NCI-H82 (cell line): ENCODE measurements around the gene NAPA.
A peak's percentile ranks its signal among the peaks of the same experiment; 100 is the strongest.

ENCODE experiments used
- DNase-seq: peaks from one replicate; lab custom pipeline; 2025; lab: John Stamatoyannopoulos, UW

NAPA gene

GRCh38 chr19:47458672-47459071 is 56.2 kb downstream of the NAPA start:
- DNase-seq: no peak

GRCh38 chr19:47456721-47457474 is 58.0 kb downstream of the NAPA start:
- DNase-seq: no peak

GRCh38 chr19:47450478-47450877 is 64.4 kb downstream of the NAPA start:
- no peak for DNase-seq

- no peak for DNase-seq
These were observed 66.5 kb downstream of the NAPA start for GRCh38 chr19:47448360-47448727.

- peak; percentile 99 for DNase-seq
These were observed 67.1 kb downstream of the NAPA start for GRCh38 chr19:47447470-47448359.

- DNase-seq: peak; percentile 96
These were observed 68.1 kb downstream of the NAPA start for GRCh38 chr19:47446534-47447469.

- peak; percentile 91 for DNase-seq
These were observed 68.9 kb downstream of the NAPA start for GRCh38 chr19:47445937-47446402.

- DNase-seq: peak; percentile 71
These were observed 69.3 kb downstream of the NAPA start for GRCh38 chr19:47445527-47445926.

GRCh38 chr19:47444388-47444821 is 70.5 kb downstream of the NAPA start:
- no peak for DNase-seq

GRCh38 chr19:47443331-47443730 is 71.5 kb downstream of the NAPA start:
- DNase-seq: no peak

- peak; percentile 47 for DNase-seq
These were observed 76.1 kb downstream of the NAPA start for GRCh38 chr19:47438793-47439220.
